Vagina (tissue), 2 donors: ENCODE results near the gene NFIB.

Experiments
- CTCF ChIP-seq, 3 experiments: fragments of 450-650 bp in 2 of 3; fragments of 200-600 bp in 1 of 3; sonication (generic) in 1 of 3; IDR thresholded peaks; one replicate each; pipeline ENCODE4 v1.5.1; 2017 to 2019; ENCODE audit warnings: antibody characterized with exemption in 3 of 3, mild to moderate bottlenecking in 2 of 3, moderate library complexity in 2 of 3
- POLR2AphosphoS5 ChIP-seq, 2 donors: sonication (generic); formaldehyde crosslinking; IDR thresholded peaks; one replicate each; pipeline ENCODE4 v1.9.0; 2017; ENCODE audit warnings: antibody characterized with exemption in 2 of 2, mild to moderate bottlenecking in 2 of 2, low read depth in 1 of 2; ENCODE audit not compliant: insufficient read depth in 1 of 2

DNA sequence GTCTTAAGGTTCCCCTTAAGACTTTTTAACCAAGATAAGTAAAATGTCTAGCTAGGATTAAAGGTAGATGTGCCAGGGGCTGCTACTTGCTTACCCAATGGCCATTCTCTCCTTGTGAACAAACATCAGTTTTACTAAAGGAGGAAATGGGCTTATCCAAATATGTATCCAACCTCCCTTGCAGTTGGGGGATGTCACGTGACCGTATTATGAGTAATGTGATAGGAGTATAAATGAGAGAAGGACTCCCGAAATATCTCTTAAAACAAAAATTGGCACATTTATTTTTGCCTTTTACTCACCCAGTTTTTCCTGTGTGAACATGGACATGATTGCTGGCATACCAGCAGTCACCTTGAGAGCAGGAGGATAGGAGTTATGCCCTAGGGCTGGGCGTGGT lies 247.9 kb downstream of the NFIB start:
- TF ChIP-seq CTCF (IDR thresholded peaks at IDR 0.05), result no peak
- no peak for TF ChIP-seq POLR2AphosphoS5 (IDR thresholded peaks at IDR 0.05; ENCODE audit: insufficient read depth in 1 of 2, low read depth in 1 of 2)
